ENCODE results near the gene DPPA3. TPM values are rescaled to one million over a fixed set of nuclear protein-coding genes. Genes with fewer than 3 reads are reported as not detected.
A peak's percentile ranks its signal among the peaks of the same experiment; 100 is the strongest.

Gene DPPA3
- total RNA-seq, 1 experiment from 2014 or later: 6.8 TPM

DNA sequence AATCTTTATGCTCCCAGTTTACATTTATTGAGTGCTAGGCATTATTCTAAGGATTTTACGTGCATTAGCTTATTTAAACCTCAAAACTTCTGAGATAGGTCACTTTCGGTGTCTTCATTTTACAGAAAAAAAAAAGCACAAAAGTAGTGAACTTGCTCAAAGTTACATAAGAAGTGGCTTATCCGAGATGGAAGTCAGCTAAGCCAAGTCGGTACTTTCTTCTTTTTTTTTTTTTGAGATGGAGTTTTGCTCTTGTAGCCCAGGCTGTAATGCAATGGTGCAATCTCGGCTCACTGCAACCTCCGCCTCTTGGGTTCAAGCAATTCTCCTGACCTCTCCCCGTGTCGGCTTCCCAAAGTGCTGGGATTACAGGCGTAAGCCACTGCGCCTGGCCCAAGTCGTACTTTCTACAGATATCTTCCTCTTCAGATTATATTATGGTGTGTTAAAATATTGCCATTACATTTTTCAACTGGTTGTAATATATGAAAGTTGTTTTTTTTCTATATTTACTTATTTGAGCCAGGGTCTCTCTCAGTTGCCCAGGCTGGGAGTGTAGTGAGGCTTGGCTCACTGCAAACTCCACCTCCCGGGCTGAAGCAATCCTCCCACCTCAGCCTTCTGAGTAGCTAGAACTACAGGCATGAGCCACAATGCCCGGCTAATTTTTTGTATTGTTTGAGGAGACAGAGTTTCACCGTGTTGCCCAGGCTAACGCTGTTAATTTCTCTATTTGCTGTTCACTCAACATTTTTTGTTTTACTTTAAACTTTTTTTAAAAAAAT, 8.9 kb downstream of the DPPA3 start:
- no peak overlapping the region; the same call in 1 of the 2 replicates for H3K27ac Mint-ChIP-seq
- H3K27me3 Mint-ChIP-seq (ENCODE audit: low read depth): no peaks in the 10 kb centered on the region
- DNase-seq (ENCODE audit: low spot score) (no peak), ATAC-seq (no peak)
- H3K9me3 Mint-ChIP-seq: 0 out of 2 replicates have a peak, but pooled peaks cover 2% of the 10 kb centered on the region
- ChIA-PET CTCF (interaction anchor here (0.7 to 1.3 kb wide), 2 partner anchors 10 to 86 kb away, joined by 4 read pairs; no protein-coding TSS in a partner anchor), POLR2A (no interaction called here)
- H3K4me3 Mint-ChIP-seq: no peak overlapping the region
- TF ChIP-seq ZNF671 (CRISPR knock-in tag; IDR thresholded peaks at IDR 0.05) (no peak), ZNF121 (CRISPR knock-in tag; IDR thresholded peaks at IDR 0.05) (peak; percentile 80; the same call in 1 of the 2 replicates)
- no peaks in the 10 kb centered on the region for H3K36me3 Mint-ChIP-seq
- peaks cover 30% of the 10 kb centered on the region for H3K4me1 Mint-ChIP-seq

DNA sequence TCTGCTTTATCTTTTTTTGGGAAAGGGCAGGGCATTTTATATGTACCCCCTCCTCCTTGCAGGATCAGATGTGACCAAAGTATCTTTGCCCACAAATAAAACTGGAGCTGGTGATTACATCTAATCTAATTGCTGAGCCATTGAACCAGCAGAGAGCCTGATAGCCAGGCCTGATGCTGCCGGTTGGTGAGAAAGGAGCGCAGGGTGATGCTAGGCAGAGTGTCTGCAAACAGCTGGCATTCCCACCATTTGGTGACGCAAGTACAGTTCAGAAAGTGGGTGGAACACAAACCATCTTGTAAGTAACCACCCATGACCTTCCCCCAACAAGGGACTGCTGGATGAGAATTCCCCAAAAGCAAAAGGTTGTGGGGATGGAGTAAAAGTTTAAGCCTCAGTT, 12.7 kb downstream of the DPPA3 start:
- Mint-ChIP-seq H3K4me3 (no peak overlapping the region), H3K36me3 (peaks cover 16% of the 10 kb centered on the region), H3K4me1 (peaks cover 5% of the 10 kb centered on the region; the same call in 1 of the 2 replicates), H3K9me3 (peaks cover 22% of the 10 kb centered on the region), H3K27ac (no peak overlapping the region), H3K27me3 (ENCODE audit: low read depth) (no peaks in the 10 kb centered on the region)
- CTCF ChIA-PET: interaction anchor here (0.9 kb wide), 1 partner anchor 83 kb away, joined by 3 read pairs; no protein-coding TSS in a partner anchor
- DNase-seq (ENCODE audit: low spot score) (no peak), ATAC-seq (no peak)
- TF ChIP-seq SMAD3 (CRISPR knock-in tag; IDR thresholded peaks at IDR 0.05; ENCODE audit: borderline replicate concordance) (no peak), CREB1 (CRISPR knock-in tag; IDR thresholded peaks at IDR 0.05) (no peak), FOXJ3 (CRISPR knock-in tag; IDR thresholded peaks at IDR 0.05; ENCODE audit: borderline replicate concordance) (no peak), GABPB1 (CRISPR knock-in tag; IDR thresholded peaks at IDR 0.05) (no peak), JAZF1 (CRISPR knock-in tag; IDR thresholded peaks at IDR 0.05) (no peak), FOXK1 (CRISPR knock-in tag; IDR thresholded peaks at IDR 0.05) (no peak), NR3C1 (CRISPR knock-in tag; conservative IDR thresholded peaks at IDR 0.05; ENCODE audit: low read depth) (no peak), IRF2 (CRISPR knock-in tag; IDR thresholded peaks at IDR 0.05; ENCODE audit: borderline replicate concordance, low read depth) (no peak), SOX15 (CRISPR knock-in tag; IDR thresholded peaks at IDR 0.05) (no peak)
- TF ChIP-seq, protein P1, sequence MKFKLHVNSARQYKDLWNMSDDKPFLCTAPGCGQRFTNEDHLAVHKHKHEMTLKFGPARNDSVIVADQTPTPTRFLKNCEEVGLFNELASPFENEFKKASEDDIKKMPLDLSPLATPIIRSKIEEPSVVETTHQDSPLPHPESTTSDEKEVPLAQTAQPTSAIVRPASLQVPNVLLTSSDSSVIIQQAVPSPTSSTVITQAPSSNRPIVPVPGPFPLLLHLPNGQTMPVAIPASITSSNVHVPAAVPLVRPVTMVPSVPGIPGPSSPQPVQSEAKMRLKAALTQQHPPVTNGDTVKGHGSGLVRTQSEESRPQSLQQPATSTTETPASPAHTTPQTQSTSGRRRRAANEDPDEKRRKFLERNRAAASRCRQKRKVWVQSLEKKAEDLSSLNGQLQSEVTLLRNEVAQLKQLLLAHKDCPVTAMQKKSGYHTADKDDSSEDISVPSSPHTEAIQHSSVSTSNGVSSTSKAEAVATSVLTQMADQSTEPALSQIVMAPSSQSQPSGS (CRISPR knock-in tag; IDR thresholded peaks at IDR 0.05; ENCODE audit: borderline replicate concordance, low read depth): no peak
- TF ChIP-seq, protein P2, sequence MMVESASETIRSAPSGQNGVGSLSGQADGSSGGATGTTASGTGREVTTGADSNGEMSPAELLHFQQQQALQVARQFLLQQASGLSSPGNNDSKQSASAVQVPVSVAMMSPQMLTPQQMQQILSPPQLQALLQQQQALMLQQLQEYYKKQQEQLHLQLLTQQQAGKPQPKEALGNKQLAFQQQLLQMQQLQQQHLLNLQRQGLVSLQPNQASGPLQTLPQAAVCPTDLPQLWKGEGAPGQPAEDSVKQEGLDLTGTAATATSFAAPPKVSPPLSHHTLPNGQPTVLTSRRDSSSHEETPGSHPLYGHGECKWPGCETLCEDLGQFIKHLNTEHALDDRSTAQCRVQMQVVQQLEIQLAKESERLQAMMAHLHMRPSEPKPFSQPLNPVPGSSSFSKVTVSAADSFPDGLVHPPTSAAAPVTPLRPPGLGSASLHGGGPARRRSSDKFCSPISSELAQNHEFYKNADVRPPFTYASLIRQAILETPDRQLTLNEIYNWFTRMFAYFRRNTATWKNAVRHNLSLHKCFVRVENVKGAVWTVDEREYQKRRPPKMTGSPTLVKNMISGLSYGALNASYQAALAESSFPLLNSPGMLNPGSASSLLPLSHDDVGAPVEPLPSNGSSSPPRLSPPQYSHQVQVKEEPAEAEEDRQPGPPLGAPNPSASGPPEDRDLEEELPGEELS (CRISPR knock-in tag; IDR thresholded peaks at IDR 0.05): no peak
- TF ChIP-seq, protein P3, sequence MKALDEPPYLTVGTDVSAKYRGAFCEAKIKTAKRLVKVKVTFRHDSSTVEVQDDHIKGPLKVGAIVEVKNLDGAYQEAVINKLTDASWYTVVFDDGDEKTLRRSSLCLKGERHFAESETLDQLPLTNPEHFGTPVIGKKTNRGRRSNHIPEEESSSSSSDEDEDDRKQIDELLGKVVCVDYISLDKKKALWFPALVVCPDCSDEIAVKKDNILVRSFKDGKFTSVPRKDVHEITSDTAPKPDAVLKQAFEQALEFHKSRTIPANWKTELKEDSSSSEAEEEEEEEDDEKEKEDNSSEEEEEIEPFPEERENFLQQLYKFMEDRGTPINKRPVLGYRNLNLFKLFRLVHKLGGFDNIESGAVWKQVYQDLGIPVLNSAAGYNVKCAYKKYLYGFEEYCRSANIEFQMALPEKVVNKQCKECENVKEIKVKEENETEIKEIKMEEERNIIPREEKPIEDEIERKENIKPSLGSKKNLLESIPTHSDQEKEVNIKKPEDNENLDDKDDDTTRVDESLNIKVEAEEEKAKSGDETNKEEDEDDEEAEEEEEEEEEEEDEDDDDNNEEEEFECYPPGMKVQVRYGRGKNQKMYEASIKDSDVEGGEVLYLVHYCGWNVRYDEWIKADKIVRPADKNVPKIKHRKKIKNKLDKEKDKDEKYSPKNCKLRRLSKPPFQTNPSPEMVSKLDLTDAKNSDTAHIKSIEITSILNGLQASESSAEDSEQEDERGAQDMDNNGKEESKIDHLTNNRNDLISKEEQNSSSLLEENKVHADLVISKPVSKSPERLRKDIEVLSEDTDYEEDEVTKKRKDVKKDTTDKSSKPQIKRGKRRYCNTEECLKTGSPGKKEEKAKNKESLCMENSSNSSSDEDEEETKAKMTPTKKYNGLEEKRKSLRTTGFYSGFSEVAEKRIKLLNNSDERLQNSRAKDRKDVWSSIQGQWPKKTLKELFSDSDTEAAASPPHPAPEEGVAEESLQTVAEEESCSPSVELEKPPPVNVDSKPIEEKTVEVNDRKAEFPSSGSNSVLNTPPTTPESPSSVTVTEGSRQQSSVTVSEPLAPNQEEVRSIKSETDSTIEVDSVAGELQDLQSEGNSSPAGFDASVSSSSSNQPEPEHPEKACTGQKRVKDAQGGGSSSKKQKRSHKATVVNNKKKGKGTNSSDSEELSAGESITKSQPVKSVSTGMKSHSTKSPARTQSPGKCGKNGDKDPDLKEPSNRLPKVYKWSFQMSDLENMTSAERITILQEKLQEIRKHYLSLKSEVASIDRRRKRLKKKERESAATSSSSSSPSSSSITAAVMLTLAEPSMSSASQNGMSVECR (CRISPR knock-in tag; IDR thresholded peaks at IDR 0.05; ENCODE audit: borderline replicate concordance): no peak
- TF ChIP-seq, protein P4, sequence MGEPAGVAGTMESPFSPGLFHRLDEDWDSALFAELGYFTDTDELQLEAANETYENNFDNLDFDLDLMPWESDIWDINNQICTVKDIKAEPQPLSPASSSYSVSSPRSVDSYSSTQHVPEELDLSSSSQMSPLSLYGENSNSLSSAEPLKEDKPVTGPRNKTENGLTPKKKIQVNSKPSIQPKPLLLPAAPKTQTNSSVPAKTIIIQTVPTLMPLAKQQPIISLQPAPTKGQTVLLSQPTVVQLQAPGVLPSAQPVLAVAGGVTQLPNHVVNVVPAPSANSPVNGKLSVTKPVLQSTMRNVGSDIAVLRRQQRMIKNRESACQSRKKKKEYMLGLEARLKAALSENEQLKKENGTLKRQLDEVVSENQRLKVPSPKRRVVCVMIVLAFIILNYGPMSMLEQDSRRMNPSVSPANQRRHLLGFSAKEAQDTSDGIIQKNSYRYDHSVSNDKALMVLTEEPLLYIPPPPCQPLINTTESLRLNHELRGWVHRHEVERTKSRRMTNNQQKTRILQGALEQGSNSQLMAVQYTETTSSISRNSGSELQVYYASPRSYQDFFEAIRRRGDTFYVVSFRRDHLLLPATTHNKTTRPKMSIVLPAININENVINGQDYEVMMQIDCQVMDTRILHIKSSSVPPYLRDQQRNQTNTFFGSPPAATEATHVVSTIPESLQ (CRISPR knock-in tag; IDR thresholded peaks at IDR 0.05): no peak
- TF ChIP-seq, protein P5, sequence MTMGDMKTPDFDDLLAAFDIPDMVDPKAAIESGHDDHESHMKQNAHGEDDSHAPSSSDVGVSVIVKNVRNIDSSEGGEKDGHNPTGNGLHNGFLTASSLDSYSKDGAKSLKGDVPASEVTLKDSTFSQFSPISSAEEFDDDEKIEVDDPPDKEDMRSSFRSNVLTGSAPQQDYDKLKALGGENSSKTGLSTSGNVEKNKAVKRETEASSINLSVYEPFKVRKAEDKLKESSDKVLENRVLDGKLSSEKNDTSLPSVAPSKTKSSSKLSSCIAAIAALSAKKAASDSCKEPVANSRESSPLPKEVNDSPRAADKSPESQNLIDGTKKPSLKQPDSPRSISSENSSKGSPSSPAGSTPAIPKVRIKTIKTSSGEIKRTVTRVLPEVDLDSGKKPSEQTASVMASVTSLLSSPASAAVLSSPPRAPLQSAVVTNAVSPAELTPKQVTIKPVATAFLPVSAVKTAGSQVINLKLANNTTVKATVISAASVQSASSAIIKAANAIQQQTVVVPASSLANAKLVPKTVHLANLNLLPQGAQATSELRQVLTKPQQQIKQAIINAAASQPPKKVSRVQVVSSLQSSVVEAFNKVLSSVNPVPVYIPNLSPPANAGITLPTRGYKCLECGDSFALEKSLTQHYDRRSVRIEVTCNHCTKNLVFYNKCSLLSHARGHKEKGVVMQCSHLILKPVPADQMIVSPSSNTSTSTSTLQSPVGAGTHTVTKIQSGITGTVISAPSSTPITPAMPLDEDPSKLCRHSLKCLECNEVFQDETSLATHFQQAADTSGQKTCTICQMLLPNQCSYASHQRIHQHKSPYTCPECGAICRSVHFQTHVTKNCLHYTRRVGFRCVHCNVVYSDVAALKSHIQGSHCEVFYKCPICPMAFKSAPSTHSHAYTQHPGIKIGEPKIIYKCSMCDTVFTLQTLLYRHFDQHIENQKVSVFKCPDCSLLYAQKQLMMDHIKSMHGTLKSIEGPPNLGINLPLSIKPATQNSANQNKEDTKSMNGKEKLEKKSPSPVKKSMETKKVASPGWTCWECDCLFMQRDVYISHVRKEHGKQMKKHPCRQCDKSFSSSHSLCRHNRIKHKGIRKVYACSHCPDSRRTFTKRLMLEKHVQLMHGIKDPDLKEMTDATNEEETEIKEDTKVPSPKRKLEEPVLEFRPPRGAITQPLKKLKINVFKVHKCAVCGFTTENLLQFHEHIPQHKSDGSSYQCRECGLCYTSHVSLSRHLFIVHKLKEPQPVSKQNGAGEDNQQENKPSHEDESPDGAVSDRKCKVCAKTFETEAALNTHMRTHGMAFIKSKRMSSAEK (CRISPR knock-in tag; IDR thresholded peaks at IDR 0.05; ENCODE audit: borderline replicate concordance): no peak
- POLR2A ChIA-PET: no interaction called here
